Thyroid gland (tissue), 4 donors: Measurements from ENCODE around the gene CNPPD1. TPM values are rescaled to one million over a fixed set of nuclear protein-coding genes. Genes with fewer than 3 reads are reported as not detected.

ENCODE experiments used
- DNase-seq, 2 donors: peaks; one replicate each; pipeline ENCODE4 v3.0.0-alpha.2; 2019
- H3K27ac ChIP-seq, 3 donors: fragments of 200-600 bp; sonication (generic); 1 replicate in 2 of 3; 2 replicates in 1 of 3; pipeline ENCODE4 v1.5.1; 2016 to 2019; ENCODE audit warnings: mild to moderate bottlenecking in 1 of 3, moderate library complexity in 1 of 3
- H3K27me3 ChIP-seq: fragments of 200-600 bp; sonication (generic); one replicate; pipeline ENCODE4 v1.5.1; 2019
- H3K36me3 ChIP-seq, 2 donors: fragments of 200-600 bp; sonication (generic); one replicate each; pipeline ENCODE4 v1.5.1; 2016 to 2019
- H3K4me1 ChIP-seq, 2 donors: fragments of 200-600 bp; sonication (generic); one replicate each; pipeline ENCODE4 v1.5.1; 2017 to 2019
- H3K4me3 ChIP-seq, 3 donors: fragments of 200-600 bp; sonication (generic); replicated peaks in 1 of 3; 1 replicate in 2 of 3; 2 replicates in 1 of 3; pipeline ENCODE4 v1.5.1; 2016; ENCODE audit warnings: mild to moderate bottlenecking in 1 of 3
- H3K9me3 ChIP-seq: fragments of 200-600 bp; sonication (generic); one replicate; pipeline ENCODE4 v1.5.1; 2017
- POLR2A ChIP-seq, 2 donors: fragments of 450-650 bp; IDR thresholded peaks; one replicate each; pipeline ENCODE4 v1.6.1; 2017; ENCODE audit warnings: antibody characterized with exemption in 2 of 2, mild to moderate bottlenecking in 2 of 2, moderate library complexity in 1 of 2
- WGBS, 2 donors: methylation state at CpG; one replicate each; pipeline ENCODE4 v1.1.5; 2017; 5-methylcytosine and 5-hydroxymethylcytosine counted together
- intact Hi-C: fragments of 100-400 bp; cut with DNase I; formaldehyde crosslinking; loops from one replicate; pipeline ENCODE4 v1.15.1; 2023
- total RNA-seq, 4 donors: library from RNA; depleted of rRNA; stranded (reverse); fragments of >200 nt; gene quantifications; one replicate each; pipeline ENCODE4 v1.2.3, GENCODE V29; 2016
- TF ChIP-seq, protein P1 (sequence below), 6 experiments: fragments of 200-600 bp in 3 of 6; fragments of 450-650 bp in 3 of 6; sonication (generic) in 3 of 6; IDR thresholded peaks; one replicate each; pipeline ENCODE4 v1.5.1; 2016 to 2019; ENCODE audit warnings: antibody characterized with exemption in 6 of 6, mild to moderate bottlenecking in 2 of 6, inconsistent platforms in 1 of 6, moderate library complexity in 1 of 6

The CNPPD1 gene
- total RNA-seq, 4 donors from 2014 or later = 48.2 to 115 (median 65.0) TPM

DNA sequence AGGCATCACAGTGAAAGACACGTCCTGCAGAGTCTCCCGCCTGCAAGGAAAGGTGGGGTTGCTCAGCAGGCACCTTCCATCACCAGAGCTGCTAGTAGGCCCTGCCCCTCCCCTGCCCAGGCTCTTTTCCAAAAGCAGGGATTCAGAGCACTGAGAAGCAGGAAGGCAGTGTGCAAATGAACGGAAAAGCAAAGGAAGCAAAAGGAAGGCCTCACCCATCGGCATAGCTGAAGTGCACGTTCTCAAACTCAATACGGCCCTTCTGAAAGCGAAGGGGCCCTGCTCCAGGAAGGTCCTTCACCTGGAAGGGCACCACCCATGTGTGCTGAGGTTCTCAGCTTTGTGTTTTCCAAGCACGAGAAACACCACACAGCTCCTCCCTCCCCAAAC, 36.3 kb upstream of the CNPPD1 start:
- intact Hi-C loops = loop anchor here (5.0 kb wide), 1 partner anchor 36 kb away; the partner anchor contains the start of genes CNPPD1 and RETREG2
- Histone ChIP-seq H3K9me3 (no peaks in the 10 kb centered on the region), H3K4me1 (peaks cover 21 to 26% of the 10 kb centered on the region in 2 donors), H3K27ac (peak overlapping the region in 1 of 3 donors; percentile 0), H3K36me3 (peaks cover 27 to 58% of the 10 kb centered on the region in 2 donors), H3K27me3 (no peaks in the 10 kb centered on the region), H3K4me3 (no peak overlapping the region)
- no peak for DNase-seq
- WGBS, 2 donors = 81 to 88% methylated on average over 8 of the region's 8 CpGs
- TF ChIP-seq, protein P1, sequence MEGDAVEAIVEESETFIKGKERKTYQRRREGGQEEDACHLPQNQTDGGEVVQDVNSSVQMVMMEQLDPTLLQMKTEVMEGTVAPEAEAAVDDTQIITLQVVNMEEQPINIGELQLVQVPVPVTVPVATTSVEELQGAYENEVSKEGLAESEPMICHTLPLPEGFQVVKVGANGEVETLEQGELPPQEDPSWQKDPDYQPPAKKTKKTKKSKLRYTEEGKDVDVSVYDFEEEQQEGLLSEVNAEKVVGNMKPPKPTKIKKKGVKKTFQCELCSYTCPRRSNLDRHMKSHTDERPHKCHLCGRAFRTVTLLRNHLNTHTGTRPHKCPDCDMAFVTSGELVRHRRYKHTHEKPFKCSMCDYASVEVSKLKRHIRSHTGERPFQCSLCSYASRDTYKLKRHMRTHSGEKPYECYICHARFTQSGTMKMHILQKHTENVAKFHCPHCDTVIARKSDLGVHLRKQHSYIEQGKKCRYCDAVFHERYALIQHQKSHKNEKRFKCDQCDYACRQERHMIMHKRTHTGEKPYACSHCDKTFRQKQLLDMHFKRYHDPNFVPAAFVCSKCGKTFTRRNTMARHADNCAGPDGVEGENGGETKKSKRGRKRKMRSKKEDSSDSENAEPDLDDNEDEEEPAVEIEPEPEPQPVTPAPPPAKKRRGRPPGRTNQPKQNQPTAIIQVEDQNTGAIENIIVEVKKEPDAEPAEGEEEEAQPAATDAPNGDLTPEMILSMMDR (IDR thresholded peaks at IDR 0.05) = no peak
- TF ChIP-seq POLR2A (IDR thresholded peaks at IDR 0.05) = no peak

GRCh38 chr2:219210886-219211362, 34.2 kb upstream of the CNPPD1 start:
- TF ChIP-seq, protein P1 (IDR thresholded peaks at IDR 0.05) = no peak
- no peak for TF ChIP-seq POLR2A (IDR thresholded peaks at IDR 0.05)
- peak overlapping the region in 1 of 3 donors; percentile 94 for H3K27ac ChIP-seq
- H3K9me3 ChIP-seq = no peaks in the 10 kb centered on the region
- DNase-seq = no peak
- peaks cover 27 to 58% of the 10 kb centered on the region in 2 donors for H3K36me3 ChIP-seq
- H3K4me1 ChIP-seq = peaks cover 17 to 26% of the 10 kb centered on the region in 2 donors
- H3K4me3 ChIP-seq = no peak overlapping the region
- WGBS, 2 donors = 91 to 93% methylated on average over 9 of the region's 9 CpGs
- intact Hi-C loops = loop anchor here (5.0 kb wide), 1 partner anchor 34 kb away; the partner anchor contains the start of genes CNPPD1 and RETREG2
- no peaks in the 10 kb centered on the region for H3K27me3 ChIP-seq

- peaks cover 17 to 27% of the 10 kb centered on the region in 2 donors for H3K4me1 ChIP-seq
- peak overlapping the region in 2 of 3 donors; percentile 15 to 94 for H3K27ac ChIP-seq
- 94% methylated on average over 20 to 24 of the region's 24 CpGs for WGBS, 2 donors
- no peak overlapping the region for H3K4me3 ChIP-seq
- intact Hi-C loops = loop anchor here (5.0 kb wide), 1 partner anchor 33 kb away; the partner anchor contains the start of genes CNPPD1 and RETREG2
- DNase-seq = no peak
- peaks cover 27 to 58% of the 10 kb centered on the region in 2 donors for H3K36me3 ChIP-seq
- TF ChIP-seq, protein P1 (IDR thresholded peaks at IDR 0.05) = no peak
- no peak for TF ChIP-seq POLR2A (IDR thresholded peaks at IDR 0.05)
- no peaks in the 10 kb centered on the region for H3K27me3 ChIP-seq
- H3K9me3 ChIP-seq = no peaks in the 10 kb centered on the region
Observed at GRCh38 chr2:219210196-219210885, 33.6 kb upstream of the CNPPD1 start.

DNA sequence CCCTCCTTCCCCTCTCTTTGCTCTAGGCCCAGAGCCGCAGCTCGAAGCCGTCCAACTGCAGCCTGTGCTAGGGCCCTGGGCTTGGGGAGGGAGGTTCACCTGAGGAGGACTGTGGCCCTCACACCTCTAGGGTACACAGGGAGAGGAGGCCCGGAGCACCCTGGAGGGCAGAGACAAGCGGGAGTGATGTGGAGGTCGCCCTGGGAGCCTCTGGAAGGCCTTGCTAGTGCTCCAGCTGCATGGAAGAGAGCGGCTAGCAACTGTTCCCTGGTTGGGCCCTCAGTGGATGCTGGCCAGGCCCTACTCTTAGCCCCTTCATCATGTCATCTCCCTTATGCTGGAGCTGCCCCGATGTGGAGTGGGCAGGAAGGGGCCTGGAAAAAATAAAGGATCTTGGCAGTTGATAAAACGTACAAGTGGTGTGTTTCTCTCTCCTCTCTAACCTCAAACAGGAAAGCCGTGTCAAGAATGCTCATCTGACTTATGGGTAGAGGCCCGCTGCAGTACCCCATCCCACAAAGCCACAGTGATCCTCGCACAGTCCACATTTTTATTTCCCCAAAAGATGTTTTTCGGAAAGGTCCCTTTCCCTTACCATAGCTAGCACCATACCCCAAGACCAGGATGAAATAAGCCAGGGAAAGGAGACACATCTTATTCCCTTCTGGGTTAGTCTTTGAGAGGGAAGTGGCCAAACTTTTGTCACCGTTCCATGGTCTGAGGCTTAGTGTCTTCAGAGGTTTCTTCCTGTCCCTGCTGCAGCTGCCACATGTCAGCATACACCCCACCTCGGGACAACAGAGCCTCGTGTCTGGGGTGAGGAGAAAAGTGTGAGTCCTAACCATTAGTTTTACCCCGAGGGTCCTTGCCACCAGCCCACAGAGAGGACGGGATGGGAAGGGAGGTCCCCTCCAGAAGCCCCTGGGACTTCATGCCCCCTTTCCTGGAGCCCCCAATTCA, 32.8 kb upstream of the CNPPD1 start:
- no peak for DNase-seq
- intact Hi-C loops = loop anchor here (5.0 kb wide), 1 partner anchor 32 kb away; the partner anchor contains the start of genes CNPPD1 and RETREG2
- H3K27me3 ChIP-seq = no peaks in the 10 kb centered on the region
- H3K36me3 ChIP-seq = peaks cover 27 to 53% of the 10 kb centered on the region in 2 donors
- peaks cover 17 to 27% of the 10 kb centered on the region in 2 donors for H3K4me1 ChIP-seq
- 89 to 92% methylated on average over 18 of the region's 18 CpGs for WGBS, 2 donors
- no peak for TF ChIP-seq POLR2A (IDR thresholded peaks at IDR 0.05)
- TF ChIP-seq, protein P1 (IDR thresholded peaks at IDR 0.05) = no peak
- no peaks in the 10 kb centered on the region for H3K9me3 ChIP-seq
- H3K27ac ChIP-seq = peak overlapping the region; percentile 59 to 97 (median 94)
- H3K4me3 ChIP-seq = no peak overlapping the region
